ENCODE measurements around the gene DYNC2H1. TPM values are rescaled to one million over a fixed set of nuclear protein-coding genes. Genes with fewer than 3 reads are reported as not detected.

The DYNC2H1 gene
- total RNA-seq, 2 experiments from 2014 or later = 0.92 to 1.3 TPM

DNA sequence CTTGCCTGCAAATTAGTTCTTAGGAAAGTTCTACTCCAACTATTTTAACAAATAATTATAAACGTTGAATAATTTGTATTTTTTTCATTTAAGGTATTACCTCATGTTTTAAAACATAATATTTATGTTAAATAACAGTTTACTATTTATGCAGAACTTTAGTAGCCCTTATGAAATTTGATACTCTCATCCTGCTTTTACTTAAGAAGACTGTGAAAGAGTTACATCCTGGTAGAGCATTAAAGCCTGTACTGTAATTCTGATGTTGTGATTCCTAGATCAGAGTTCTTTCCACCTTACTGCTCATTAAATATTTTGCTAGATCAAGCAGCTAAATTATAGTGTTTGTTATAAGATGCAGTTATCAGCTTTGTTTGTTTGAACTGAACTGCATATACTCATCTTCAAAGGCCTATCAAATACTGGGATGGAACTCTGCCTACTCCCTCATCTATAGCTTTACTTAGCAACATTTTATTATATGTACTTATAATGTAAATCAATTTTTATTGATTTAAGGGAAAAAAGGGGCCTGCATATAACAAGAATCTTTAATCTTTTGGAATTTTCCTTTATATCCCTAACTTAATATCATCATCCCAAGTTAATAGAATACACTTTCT is 304.2 kb downstream of the DYNC2H1 start:
- CTCF ChIA-PET = interaction anchor here (0.6 kb wide), 1 partner anchor 455 kb away, joined by 3 read pairs; no protein-coding TSS in a partner anchor

DNA sequence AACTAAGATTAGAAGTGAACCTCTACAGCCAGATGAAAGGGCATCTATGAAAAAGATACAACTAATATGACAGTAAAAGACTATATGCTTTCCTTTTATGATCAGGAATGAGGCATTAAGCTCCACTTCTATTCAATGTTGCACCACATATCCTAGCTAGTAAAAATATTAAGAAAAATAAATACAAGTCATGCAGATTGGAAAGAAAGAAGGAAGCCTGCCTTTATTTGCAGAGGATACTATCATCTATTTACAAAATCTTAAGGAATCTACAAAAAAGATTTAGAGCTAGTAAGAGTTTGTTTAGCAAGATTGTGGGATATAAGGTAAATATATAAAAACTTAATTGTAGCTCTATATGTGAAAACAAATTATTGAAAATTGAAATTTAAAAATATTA is 308.8 kb downstream of the DYNC2H1 start:
- ChIA-PET CTCF (no interaction called here), POLR2A (no interaction called here)
- Mint-ChIP-seq H3K4me3 (no peak overlapping the region), H3K27ac (no peak overlapping the region), H3K9me3 (peaks cover 16% of the 10 kb centered on the region), H3K4me1 (no peaks in the 10 kb centered on the region), H3K27me3 (no peaks in the 10 kb centered on the region), H3K36me3 (ENCODE audit: low read depth) (no peaks in the 10 kb centered on the region)
- no peak for DNase-seq

More for the DNA sequence above, 304.2 kb downstream of the DYNC2H1 start:
- no peaks in the 10 kb centered on the region for H3K36me3 Mint-ChIP-seq (ENCODE audit: low read depth)
- no peak overlapping the region for H3K4me3 Mint-ChIP-seq
- POLR2A ChIA-PET = no interaction called here
- H3K27me3 Mint-ChIP-seq = no peaks in the 10 kb centered on the region
- no peaks in the 10 kb centered on the region for H3K4me1 Mint-ChIP-seq
- no peak overlapping the region for H3K27ac Mint-ChIP-seq
- peaks cover 9% of the 10 kb centered on the region for H3K9me3 Mint-ChIP-seq
- DNase-seq = no peak

DNA sequence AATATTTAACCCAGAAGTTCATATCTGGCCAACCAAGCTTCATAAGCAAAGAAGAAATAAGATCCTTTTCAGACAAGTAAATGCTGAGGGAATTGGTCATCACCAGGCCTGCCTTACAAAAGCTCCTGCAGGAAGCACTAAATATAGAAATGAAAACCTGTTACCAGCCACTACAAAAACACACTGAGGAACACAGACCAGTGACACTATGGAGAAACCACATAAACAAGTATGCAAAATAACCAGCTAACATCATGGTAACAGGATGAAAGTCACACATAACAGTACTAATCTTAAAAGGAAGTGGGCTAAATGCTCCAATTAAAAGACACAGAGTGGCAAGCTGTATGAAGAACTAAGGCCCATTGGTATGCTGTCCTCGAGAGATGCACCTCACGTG is 311.4 kb downstream of the DYNC2H1 start:
- no peaks in the 10 kb centered on the region for H3K27me3 Mint-ChIP-seq
- no peaks in the 10 kb centered on the region for H3K36me3 Mint-ChIP-seq (ENCODE audit: low read depth)
- POLR2A ChIA-PET = no interaction called here
- peaks cover 10% of the 10 kb centered on the region for H3K9me3 Mint-ChIP-seq
- no peak overlapping the region for H3K27ac Mint-ChIP-seq
- H3K4me1 Mint-ChIP-seq = no peaks in the 10 kb centered on the region
- CTCF ChIA-PET = no interaction called here
- no peak for DNase-seq
- H3K4me3 Mint-ChIP-seq = no peak overlapping the region

DNA sequence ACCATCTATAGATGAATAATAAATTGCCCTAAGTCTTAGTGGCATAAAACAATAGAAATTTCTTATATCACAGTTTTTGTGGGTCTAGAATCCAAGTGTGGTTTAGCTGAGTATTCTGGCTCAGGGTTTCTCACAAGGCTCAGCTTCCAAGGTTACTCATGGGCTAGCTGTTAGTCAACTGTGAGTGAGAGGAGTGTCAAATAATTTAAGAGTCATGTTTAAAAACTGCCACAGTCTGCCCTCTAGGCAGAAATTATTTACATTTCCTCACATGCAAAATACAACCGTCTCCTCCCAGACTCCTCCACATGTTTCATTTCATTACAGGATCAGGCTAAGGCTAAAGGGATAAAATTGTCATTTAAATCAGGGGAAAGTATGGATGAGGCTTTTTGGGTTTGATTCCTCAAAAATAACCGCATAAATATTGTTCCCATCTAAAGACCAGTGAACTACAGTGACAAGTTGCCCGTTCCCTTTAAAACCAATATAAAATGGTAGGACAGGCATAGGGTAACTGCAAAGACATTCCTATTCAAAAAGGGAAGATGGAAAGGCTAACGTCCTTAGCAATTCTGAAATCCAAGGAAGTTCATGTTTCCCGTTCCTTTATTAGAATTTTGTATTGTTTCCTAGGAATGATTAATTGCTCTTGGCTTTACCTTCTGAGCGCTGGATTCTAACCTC is 324.3 kb downstream of the DYNC2H1 start:
- Mint-ChIP-seq H3K27ac (no peak overlapping the region), H3K4me1 (no peaks in the 10 kb centered on the region), H3K9me3 (no peaks in the 10 kb centered on the region), H3K27me3 (no peaks in the 10 kb centered on the region), H3K36me3 (ENCODE audit: low read depth) (no peaks in the 10 kb centered on the region), H3K4me3 (no peak overlapping the region)
- CTCF ChIA-PET = no interaction called here
- DNase-seq = no peak
- POLR2A ChIA-PET = no interaction called here

DNA sequence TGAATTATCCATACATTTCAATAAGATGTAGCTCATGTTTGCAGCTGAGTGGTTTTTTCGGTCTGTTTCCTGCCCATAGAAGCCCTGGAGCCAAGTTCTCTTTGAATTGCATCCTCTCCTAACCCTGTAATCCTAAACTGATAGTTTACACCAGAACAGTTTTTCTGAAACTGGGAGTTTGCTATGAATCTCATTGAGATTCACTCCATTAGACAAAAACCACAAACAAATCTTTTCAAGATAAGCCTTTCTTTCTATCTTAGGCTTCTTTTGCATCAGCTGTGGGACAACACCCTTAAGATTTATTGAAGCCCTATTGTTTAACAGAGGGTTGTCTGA is 324.8 kb downstream of the DYNC2H1 start:
- Mint-ChIP-seq H3K4me1 (no peaks in the 10 kb centered on the region), H3K9me3 (no peaks in the 10 kb centered on the region), H3K4me3 (no peak overlapping the region), H3K36me3 (ENCODE audit: low read depth) (no peaks in the 10 kb centered on the region), H3K27me3 (no peaks in the 10 kb centered on the region), H3K27ac (no peak overlapping the region)
- CTCF ChIA-PET = no interaction called here
- no peak for DNase-seq
- POLR2A ChIA-PET = no interaction called here

DNA sequence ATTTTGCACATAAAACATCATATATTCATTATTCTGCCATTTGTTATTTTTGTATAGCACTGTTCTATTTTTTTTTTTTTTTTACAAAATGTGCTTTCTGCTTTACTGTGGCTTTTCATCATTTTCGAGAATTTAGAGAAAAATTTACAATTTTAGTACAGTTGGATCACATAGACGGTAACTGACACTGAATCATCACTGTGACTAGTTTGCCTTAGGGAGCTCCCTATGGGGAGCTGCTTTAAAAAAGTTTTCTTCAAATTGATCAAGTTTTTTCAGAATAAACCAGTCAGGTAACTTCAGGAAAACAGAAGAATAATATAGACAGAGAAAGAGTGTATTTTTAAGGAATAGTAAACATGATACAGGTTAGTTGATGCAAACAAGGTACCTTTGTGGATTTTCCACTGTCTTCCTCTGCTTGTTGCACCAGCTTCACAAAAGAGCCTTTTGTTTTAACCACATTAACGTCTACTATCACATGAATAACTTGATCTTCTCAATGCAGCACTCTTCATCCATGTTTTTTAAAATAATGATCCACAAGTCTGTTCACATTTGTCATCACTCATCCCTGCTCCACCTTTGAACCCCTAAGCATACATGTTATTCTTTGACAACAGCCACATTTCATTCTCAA is 327.0 kb downstream of the DYNC2H1 start:
- Mint-ChIP-seq H3K4me1 (no peaks in the 10 kb centered on the region), H3K4me3 (no peak overlapping the region), H3K27me3 (no peaks in the 10 kb centered on the region), H3K27ac (no peak overlapping the region), H3K9me3 (no peaks in the 10 kb centered on the region), H3K36me3 (ENCODE audit: low read depth) (no peaks in the 10 kb centered on the region)
- DNase-seq = no peak
- POLR2A ChIA-PET = no interaction called here
- CTCF ChIA-PET = no interaction called here

DNA sequence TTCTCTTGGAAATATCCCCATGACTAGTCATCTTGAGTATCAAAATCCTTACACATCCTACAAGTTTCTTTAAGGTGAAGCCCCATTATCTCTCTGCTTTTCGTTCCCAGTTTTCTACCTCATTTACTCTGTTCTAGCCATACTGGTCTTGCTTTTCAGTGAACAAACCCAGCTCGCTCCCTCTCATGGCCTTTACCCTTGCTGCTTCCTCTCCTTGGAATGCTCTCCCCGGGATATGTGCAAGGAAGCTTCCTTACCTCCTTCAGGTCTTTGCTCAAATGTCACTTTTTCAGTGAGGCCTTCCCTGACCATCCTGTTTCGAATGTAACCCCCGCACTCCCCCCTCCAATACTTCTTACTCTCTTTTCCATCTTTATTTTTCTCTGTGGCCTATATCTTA is 331.8 kb downstream of the DYNC2H1 start:
- no peaks in the 10 kb centered on the region for H3K4me1 Mint-ChIP-seq
- POLR2A ChIA-PET = no interaction called here
- CTCF ChIA-PET = no interaction called here

DNA sequence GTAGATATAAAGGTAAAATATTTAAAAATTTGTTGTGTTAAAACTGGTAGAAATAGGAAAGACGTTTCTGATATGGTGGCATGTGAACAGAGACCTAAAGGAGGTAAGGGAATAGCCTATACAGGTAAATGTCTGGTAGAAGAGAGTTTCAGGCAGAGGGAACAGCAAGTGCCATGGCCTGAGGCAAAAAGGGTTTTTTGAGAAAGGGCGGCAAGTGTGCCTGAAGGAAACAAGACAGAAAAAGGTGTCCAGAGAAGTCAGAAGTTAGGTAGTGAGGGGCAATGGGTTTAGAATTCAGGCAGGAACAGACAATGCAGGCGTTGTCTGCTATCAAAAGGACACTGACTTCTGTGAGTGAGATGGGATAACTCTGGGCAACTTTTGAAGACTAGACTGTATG is 339.7 kb downstream of the DYNC2H1 start:
- Mint-ChIP-seq H3K4me1 (no peaks in the 10 kb centered on the region), H3K9me3 (no peaks in the 10 kb centered on the region), H3K27ac (no peak overlapping the region), H3K27me3 (no peaks in the 10 kb centered on the region), H3K4me3 (no peak overlapping the region), H3K36me3 (ENCODE audit: low read depth) (no peaks in the 10 kb centered on the region)
- POLR2A ChIA-PET = no interaction called here
- DNase-seq = no peak
- CTCF ChIA-PET = no interaction called here

More for the DNA sequence above, 331.8 kb downstream of the DYNC2H1 start:
- DNase-seq = no peak
- H3K4me3 Mint-ChIP-seq = no peak overlapping the region
- H3K27ac Mint-ChIP-seq = no peak overlapping the region
- H3K36me3 Mint-ChIP-seq (ENCODE audit: low read depth) = no peaks in the 10 kb centered on the region
- H3K9me3 Mint-ChIP-seq = no peaks in the 10 kb centered on the region
- H3K27me3 Mint-ChIP-seq = no peaks in the 10 kb centered on the region

DNA sequence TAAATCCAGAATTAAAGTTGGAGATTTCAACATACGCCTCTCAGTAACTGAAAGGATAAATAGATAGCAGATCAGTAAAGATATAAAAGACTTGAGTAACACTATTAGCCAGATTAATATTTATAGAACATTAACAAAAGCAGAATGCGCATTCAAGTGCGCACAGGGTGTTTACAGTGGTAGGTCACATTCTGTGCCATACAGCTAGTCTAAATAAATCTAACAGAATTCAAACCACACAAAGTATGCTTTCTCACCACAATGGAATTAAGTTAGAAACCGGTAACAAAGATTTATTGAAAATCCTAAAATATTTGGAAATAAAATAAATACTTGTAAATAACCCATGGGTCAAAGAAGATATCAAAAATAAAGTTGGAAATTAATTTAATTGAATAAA is 341.0 kb downstream of the DYNC2H1 start:
- Mint-ChIP-seq H3K27ac (no peak overlapping the region), H3K4me1 (no peaks in the 10 kb centered on the region), H3K27me3 (no peaks in the 10 kb centered on the region), H3K4me3 (no peak overlapping the region), H3K9me3 (no peaks in the 10 kb centered on the region), H3K36me3 (ENCODE audit: low read depth) (no peaks in the 10 kb centered on the region)
- DNase-seq = no peak
- ChIA-PET CTCF (no interaction called here), POLR2A (no interaction called here)

DNA sequence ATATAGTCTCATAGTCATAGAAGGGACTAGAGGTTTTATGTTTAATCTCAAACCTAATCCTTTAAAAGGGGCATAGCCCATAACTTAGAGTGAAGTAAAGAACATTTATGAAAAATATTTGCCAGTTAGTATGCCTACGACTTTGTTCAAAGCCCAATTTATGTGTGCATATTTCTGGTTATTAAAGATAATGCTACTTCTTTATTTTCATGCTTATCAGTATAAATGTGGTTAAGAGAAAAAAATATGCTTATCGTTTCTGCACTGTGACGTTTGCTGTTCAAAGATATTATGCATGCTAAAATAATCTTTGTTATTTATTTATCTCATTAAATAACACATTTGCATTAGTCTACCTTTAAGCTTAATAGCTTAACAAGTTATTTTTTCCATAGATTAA is 343.9 kb downstream of the DYNC2H1 start:
- DNase-seq = no peak
- Mint-ChIP-seq H3K4me3 (no peak overlapping the region), H3K4me1 (no peaks in the 10 kb centered on the region), H3K36me3 (ENCODE audit: low read depth) (no peaks in the 10 kb centered on the region), H3K9me3 (no peaks in the 10 kb centered on the region), H3K27me3 (no peaks in the 10 kb centered on the region), H3K27ac (no peak overlapping the region)
- ChIA-PET CTCF (no interaction called here), POLR2A (no interaction called here)

DNA sequence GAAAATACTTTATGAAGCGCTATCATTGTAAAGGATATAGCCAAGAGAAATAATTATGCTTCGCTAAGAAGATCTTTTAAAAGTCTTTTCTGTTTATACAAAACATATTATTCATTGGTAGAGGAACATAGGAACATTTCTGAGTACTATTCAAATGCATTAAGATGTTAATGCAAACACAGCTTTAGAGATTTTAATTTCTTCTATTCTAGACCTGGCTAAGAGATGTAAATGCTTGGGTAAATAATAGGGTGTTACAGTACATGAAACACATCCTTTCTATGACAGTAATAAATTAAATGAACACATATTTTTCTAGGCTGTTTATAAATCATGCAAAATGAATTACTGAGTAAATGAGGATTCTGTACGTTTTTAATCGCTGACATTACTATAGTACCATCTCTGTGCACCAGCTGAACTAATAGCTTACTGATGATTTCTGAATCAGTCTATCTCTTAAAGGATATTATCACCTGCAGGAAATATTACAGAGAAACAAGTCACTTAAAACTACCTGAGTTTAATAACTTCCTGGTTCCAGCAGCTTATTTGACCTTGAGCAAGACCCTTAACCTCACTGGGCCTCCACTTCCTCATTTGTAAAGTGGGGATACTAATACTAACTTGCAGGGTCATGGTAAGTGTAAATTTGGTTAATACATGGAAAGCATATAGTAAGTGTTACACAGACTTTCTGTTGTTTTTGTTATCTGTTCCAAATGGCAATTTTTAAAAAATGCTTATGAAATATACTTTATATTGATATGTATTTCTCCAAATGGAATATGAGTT is 344.9 kb downstream of the DYNC2H1 start:
- H3K9me3 Mint-ChIP-seq = no peaks in the 10 kb centered on the region
- H3K27me3 Mint-ChIP-seq = no peaks in the 10 kb centered on the region
- DNase-seq = no peak
- ChIA-PET CTCF (no interaction called here), POLR2A (no interaction called here)
- H3K36me3 Mint-ChIP-seq (ENCODE audit: low read depth) = no peaks in the 10 kb centered on the region
- no peak overlapping the region for H3K27ac Mint-ChIP-seq
- no peak overlapping the region for H3K4me3 Mint-ChIP-seq
- H3K4me1 Mint-ChIP-seq = no peaks in the 10 kb centered on the region

DNA sequence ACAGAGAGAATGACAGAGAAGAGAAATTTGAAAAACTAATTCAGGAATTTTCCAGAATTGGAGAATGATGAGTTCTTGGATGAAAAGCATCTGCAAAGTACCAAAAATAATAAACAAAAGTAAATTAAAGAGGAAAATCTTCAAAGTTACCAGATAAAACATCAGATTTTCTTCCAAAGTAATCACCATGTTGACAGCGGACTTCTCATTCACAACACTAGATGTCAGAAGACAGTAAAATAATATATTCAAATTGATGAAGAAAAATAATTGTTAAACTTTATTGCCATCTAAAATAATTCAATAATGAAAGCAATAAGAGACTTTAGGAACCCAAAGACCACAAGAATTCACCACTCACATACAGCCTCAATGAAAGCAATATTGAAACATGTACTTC is 355.2 kb downstream of the DYNC2H1 start:
- ChIA-PET CTCF (no interaction called here), POLR2A (no interaction called here)
- no peak overlapping the region for H3K27ac Mint-ChIP-seq
- DNase-seq = no peak
- no peak overlapping the region for H3K4me3 Mint-ChIP-seq
- no peaks in the 10 kb centered on the region for H3K9me3 Mint-ChIP-seq
- no peaks in the 10 kb centered on the region for H3K27me3 Mint-ChIP-seq
- no peaks in the 10 kb centered on the region for H3K4me1 Mint-ChIP-seq
- no peaks in the 10 kb centered on the region for H3K36me3 Mint-ChIP-seq (ENCODE audit: low read depth)

DNA sequence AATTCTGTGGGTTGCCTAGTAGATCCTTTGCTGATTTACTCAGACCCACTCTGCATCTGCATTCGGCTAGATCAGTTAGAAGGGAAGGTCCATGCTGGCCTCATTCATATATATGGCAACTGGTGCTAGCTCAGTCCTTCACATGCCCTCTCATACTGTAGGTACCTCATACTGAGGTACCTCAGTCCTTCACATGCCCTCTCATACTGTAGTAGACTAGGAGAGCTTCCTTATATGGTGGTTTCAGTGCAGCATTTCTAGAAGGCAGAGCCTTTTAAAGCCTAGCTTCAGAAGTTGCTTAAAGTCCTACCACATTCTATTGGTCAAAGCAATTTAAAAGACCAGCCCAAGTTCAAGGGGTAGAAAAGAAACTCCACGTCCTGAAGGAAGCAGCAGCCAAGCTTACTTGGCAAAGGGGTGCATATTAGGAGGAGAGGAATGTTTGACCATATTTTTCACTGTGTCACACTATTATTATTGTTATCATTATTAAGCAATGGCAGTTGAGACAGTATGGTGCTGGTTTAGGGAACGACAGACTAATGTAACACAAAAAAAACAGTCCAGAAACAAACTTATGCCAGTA is 356.4 kb downstream of the DYNC2H1 start:
- H3K4me3 Mint-ChIP-seq = no peak overlapping the region
- no peaks in the 10 kb centered on the region for H3K9me3 Mint-ChIP-seq
- H3K36me3 Mint-ChIP-seq (ENCODE audit: low read depth) = no peaks in the 10 kb centered on the region
- ChIA-PET CTCF (no interaction called here), POLR2A (no interaction called here)
- no peak overlapping the region for H3K27ac Mint-ChIP-seq
- H3K4me1 Mint-ChIP-seq = no peaks in the 10 kb centered on the region
- no peak for DNase-seq
- no peaks in the 10 kb centered on the region for H3K27me3 Mint-ChIP-seq
